PC-9 (cell line): ENCODE measurements around the gene MBOAT2.

Source experiments
- CTCF ChIP-seq: fragments of 200-600 bp; sonication (generic); conservative IDR thresholded peaks from 2 replicates; pipeline ENCODE4 v1.6.1; 2017; ENCODE audit warnings: mixed run types, antibody characterized with exemption, mild to moderate bottlenecking, moderate library complexity
- EZH2 ChIP-seq: fragments of 200-600 bp; sonication (generic); IDR thresholded peaks from 2 replicates; pipeline ENCODE4 v1.8.0; 2017; ENCODE audit warnings: antibody characterized with exemption, low read depth

GRCh38 chr2:8862230-8862629 lies 141.3 kb downstream of the MBOAT2 start:
- TF ChIP-seq EZH2 (no peak), CTCF (no peak)
